ENCODE data around the gene CDHR3. TPM values are rescaled to one million over a fixed set of nuclear protein-coding genes. Genes with fewer than 3 reads are reported as not detected.

The CDHR3 gene
- total RNA-seq, 1 experiment from 2014 or later = 3.3 TPM

- H3K27ac ChIP-seq (ENCODE audit: insufficient read length, low read depth, low read length) = no peak overlapping the region
- WGBS (ENCODE audit: extremely low coverage, insufficient read length, low lambda C conversion rate) = no CpG with 5 or more reads among the region's 3 CpGs
- no peak overlapping the region for H2BK12ac ChIP-seq (ENCODE audit: insufficient read length, low read depth, low read length)
- Mint-ChIP-seq H3K27me3 (ENCODE audit: low read depth) (no peaks in the 10 kb centered on the region), H3K36me3 (ENCODE audit: insufficient read depth in 1 of 3, low read depth in 3 of 3) (no peaks in the 10 kb centered on the region), H3K9me3 (no peaks in the 10 kb centered on the region), H3K4me3 (no peak overlapping the region), H3K27ac (no peak overlapping the region), H3K4me1 (peaks cover 22 to 27% of the 10 kb centered on the region in 2 experiments)
- H3K14ac ChIP-seq (ENCODE audit: insufficient read depth, low read length) = no peak overlapping the region
- H3K4me1 ChIP-seq (ENCODE audit: insufficient read depth, low read length) = no peaks in the 10 kb centered on the region; the same call in 1 of the 2 replicates
- H3K79me2 ChIP-seq (ENCODE audit: insufficient read depth, low read length) = no peaks in the 10 kb centered on the region
- no peak overlapping the region for H3K9ac ChIP-seq (ENCODE audit: extremely low read depth, insufficient read length, low read length)
- no peaks in the 10 kb centered on the region for H3K27me3 ChIP-seq (ENCODE audit: insufficient read depth, low read length)
- H2BK15ac ChIP-seq (ENCODE audit: low read depth, low read length) = no peak overlapping the region
- no peak overlapping the region for H2AFZ ChIP-seq (ENCODE audit: low read length)
- H3K18ac ChIP-seq (ENCODE audit: insufficient read length, low read depth, low read length) = no peak overlapping the region
- no peak for TF ChIP-seq CTCF (conservative IDR thresholded peaks at IDR 0.05)
- H4K8ac ChIP-seq (replicated peaks; ENCODE audit: insufficient read length, low read depth, low read length) = no peak overlapping the region
- no peak overlapping the region for H3K4ac ChIP-seq (ENCODE audit: low read depth, low read length)
- no peak overlapping the region for H2BK20ac ChIP-seq (ENCODE audit: low read depth, low read length, poor library complexity, severe bottlenecking)
- no peak overlapping the region for H3K4me2 ChIP-seq (ENCODE audit: insufficient read depth, insufficient read length, low read length)
- no peak overlapping the region for H3K56ac ChIP-seq (ENCODE audit: insufficient read length, low read depth, low read length)
- no peaks in the 10 kb centered on the region for H3K9me3 ChIP-seq (ENCODE audit: control insufficient read depth, low read depth, low read length)
- no peak overlapping the region for H3T11ph ChIP-seq (ENCODE audit: low read length)
- no peaks in the 10 kb centered on the region for H4K20me1 ChIP-seq (ENCODE audit: control insufficient read depth, insufficient read depth, insufficient read length)
- H2BK5ac ChIP-seq (ENCODE audit: insufficient read length, low read length) = no peak overlapping the region
- no peak overlapping the region for H4K5ac ChIP-seq (ENCODE audit: insufficient read length, low read depth, low read length)
- no peak overlapping the region for H2AK5ac ChIP-seq (ENCODE audit: insufficient read length, low read length)
- no peak overlapping the region for H4K91ac ChIP-seq (ENCODE audit: insufficient read length, low read depth, low read length)
- H3K79me1 ChIP-seq (ENCODE audit: insufficient read depth, low read depth, low read length, poor library complexity, severe bottlenecking) = no peaks in the 10 kb centered on the region
- no peak overlapping the region for H2BK120ac ChIP-seq (ENCODE audit: low read depth, low read length, poor library complexity, severe bottlenecking)
- DNase-seq = no peak
- no peaks in the 10 kb centered on the region for H3K23me2 ChIP-seq (ENCODE audit: insufficient read length, low read depth, low read length, poor library complexity, severe bottlenecking)
- H3K23ac ChIP-seq (ENCODE audit: insufficient read length, low read depth, low read length) = no peak overlapping the region
Measured at GRCh38 chr7:106067678-106068077, 104.6 kb downstream of the CDHR3 start.

Data from H9 (cell line).